Brain microvascular endothelial cell (primary cell): Measurements from ENCODE around the gene SF3B1.
"Not testable (repeated sequence)": the region's sequence is repeated elsewhere in the genome, so short reads cannot be mapped to it uniquely, and the experiment has no call there.

Experiments
- DNase-seq: peaks from one replicate; pipeline ENCODE4 v3.0.0-alpha.2; 2020
- H3K27ac ChIP-seq: fragments of 250-450 bp; sonication (Bioruptor Pico); 2 replicates; pipeline ENCODE4 v1.5.1; 2020; ENCODE audit warnings: mild to moderate bottlenecking, moderate library complexity
- H3K27me3 ChIP-seq: fragments of 250-450 bp; sonication (Bioruptor Pico); replicated peaks from 2 replicates; pipeline ENCODE4 v1.5.1; 2020; ENCODE audit warnings: mild to moderate bottlenecking
- H3K36me3 ChIP-seq: fragments of 250-450 bp; sonication (Bioruptor Pico); replicated peaks from 2 replicates; pipeline ENCODE4 v1.5.1; 2020; ENCODE audit warnings: mild to moderate bottlenecking
- H3K4me3 ChIP-seq: 2 replicates; pipeline ENCODE4 v1.5.1; 2011; ENCODE audit warnings: low read depth, mild to moderate bottlenecking, control low read depth, low read length, moderate library complexity
- in situ Hi-C: cut with HindIII; loops from 2 replicates; pipeline ENCODE4 v1.10.0; 2017; ENCODE audit warnings: low sequenced_read_pairs, low pct_ligation_motif_present
- TF ChIP-seq, protein P1 (sequence below): IDR thresholded peaks from 2 replicates; pipeline ENCODE4 v1.5.1; 2011; ENCODE audit warnings: low read depth, mild to moderate bottlenecking, moderate library complexity, low read length, control low read depth, inconsistent platforms; ENCODE audit errors: missing control alignments

SF3B1 gene

DNA sequence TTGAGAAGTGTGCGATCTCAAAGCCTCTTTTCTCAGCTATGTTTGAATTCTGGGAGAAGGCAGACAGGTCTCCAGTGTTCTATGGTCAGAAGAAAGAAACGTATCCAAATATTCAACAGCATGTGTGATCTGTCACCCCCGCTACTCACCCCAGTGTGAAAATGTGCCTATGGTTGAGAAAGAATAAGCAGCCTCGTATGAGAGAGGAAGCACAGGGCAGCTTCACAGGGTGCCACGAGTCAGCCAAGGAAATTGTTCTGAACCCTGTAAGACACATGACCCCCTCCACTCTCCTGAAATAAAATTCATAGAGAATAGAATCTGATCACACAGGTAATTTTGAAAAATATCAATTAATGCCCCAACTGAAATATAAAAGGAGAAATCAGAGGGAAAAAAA is 8.0 kb upstream of the SF3B1 start:
- Histone ChIP-seq H3K27me3 (no peaks in the 10 kb centered on the region), H3K4me3 (no peak overlapping the region), H3K27ac (no peak overlapping the region), H3K36me3 (no peaks in the 10 kb centered on the region)
- TF ChIP-seq, protein P1, sequence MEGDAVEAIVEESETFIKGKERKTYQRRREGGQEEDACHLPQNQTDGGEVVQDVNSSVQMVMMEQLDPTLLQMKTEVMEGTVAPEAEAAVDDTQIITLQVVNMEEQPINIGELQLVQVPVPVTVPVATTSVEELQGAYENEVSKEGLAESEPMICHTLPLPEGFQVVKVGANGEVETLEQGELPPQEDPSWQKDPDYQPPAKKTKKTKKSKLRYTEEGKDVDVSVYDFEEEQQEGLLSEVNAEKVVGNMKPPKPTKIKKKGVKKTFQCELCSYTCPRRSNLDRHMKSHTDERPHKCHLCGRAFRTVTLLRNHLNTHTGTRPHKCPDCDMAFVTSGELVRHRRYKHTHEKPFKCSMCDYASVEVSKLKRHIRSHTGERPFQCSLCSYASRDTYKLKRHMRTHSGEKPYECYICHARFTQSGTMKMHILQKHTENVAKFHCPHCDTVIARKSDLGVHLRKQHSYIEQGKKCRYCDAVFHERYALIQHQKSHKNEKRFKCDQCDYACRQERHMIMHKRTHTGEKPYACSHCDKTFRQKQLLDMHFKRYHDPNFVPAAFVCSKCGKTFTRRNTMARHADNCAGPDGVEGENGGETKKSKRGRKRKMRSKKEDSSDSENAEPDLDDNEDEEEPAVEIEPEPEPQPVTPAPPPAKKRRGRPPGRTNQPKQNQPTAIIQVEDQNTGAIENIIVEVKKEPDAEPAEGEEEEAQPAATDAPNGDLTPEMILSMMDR, result no peak
- in situ Hi-C loops, result no loop called here
- DNase-seq, result no peak

DNA sequence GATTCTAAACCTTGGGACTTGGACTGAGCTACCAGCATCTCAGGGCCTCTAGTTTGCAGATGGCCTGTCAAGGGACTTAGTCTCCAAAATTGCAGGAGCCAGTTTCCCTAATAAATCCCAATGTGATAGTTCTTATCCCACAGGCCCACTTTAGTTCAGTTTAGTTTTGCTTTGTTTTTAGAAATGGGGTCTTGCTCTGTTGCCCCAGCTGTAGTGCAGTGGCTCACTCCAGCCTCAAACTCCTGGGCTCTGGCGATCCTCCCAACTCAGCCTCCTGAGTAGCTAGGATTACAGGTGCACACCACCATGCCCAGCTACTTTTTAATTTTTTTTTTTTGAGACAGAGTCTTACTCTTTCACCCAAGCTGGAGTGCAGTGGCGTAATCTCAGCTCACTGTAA is 2.6 kb upstream of the SF3B1 start:
- H3K36me3 ChIP-seq, result no peaks in the 10 kb centered on the region
- in situ Hi-C loops, result no loop called here
- no peak overlapping the region for H3K27ac ChIP-seq
- no peak for DNase-seq
- H3K4me3 ChIP-seq, result no peak overlapping the region
- H3K27me3 ChIP-seq, result no peaks in the 10 kb centered on the region
- TF ChIP-seq, protein P1, result no peak

DNA sequence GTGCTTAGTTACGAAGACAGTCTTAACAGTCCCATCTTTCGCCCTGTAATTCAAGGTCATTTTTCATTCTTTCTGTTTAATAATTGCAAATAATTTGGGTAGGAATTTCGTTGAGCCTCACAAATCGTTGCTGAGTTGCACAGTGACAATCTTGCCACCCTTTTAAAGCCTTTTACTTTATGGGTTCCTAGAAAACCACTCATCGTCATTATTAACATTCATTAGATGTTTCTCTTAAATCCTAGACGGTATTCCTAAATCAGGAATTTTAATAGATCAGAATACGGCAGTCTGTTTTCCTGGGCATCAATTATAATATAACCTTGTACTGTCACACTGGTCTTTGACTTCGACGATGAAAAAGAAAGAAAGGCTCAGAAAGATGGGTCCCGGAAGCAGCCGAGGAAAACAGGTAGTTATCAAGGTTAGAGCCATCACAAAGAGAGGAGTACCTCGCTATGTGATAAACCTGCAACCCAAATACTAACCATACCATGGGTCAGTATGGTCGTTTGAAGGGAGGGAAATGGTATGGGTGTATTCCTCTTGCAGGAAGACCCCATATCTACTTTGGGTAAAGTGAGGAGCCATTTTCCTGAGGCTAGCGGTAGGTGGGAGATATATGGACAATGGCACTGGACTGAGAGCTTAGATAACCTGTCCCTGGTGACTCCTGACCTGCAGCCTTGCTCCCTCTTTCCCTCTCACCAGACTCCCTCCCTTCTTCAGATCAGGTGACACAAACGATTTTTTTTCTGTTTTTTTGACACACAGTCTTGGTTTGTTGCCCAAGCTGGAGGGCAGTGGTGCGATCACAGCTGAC is 981 bp upstream of the SF3B1 start:
- DNase-seq, result no peak
- TF ChIP-seq, protein P1, result no peak
- Histone ChIP-seq H3K27ac (peak overlapping the region; percentile 90), H3K4me3 (peak overlapping the region; percentile 100), H3K36me3 (no peaks in the 10 kb centered on the region), H3K27me3 (no peaks in the 10 kb centered on the region)
- in situ Hi-C loops, result no loop called here

DNA sequence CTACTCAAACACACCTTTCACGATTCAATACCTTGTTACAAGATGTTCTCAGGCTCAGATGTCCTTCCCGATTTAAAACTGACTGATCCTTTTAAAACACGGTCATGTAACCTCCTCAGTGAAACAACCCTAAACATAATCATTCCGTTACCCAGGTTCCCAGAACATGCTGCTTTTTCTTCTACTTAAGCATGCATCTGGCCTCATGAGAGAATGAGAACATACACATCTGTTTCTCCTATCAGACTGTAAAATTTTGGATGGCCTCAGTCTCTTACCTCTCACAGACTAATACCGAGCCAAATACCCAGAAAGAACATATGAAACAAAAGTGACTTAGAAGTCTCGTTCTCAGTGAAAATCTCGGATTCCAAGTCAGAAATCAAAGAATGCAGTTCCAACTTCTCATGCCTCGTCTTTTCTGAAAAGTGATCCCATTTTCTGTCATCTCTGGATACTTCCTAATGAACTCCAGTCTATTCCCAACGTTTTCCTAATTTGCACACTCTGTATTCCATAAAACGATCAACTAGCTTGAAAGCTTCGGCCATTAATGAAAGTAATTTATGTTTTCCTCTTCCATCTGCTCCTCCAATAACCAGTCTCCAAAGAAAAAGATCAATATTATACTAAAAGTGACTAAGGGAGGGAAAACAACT is 919 bp downstream of the SF3B1 start:
- H3K4me3 ChIP-seq, result peak overlapping the region; percentile 100
- in situ Hi-C loops, result no loop called here
- TF ChIP-seq, protein P1, result no peak

DNA sequence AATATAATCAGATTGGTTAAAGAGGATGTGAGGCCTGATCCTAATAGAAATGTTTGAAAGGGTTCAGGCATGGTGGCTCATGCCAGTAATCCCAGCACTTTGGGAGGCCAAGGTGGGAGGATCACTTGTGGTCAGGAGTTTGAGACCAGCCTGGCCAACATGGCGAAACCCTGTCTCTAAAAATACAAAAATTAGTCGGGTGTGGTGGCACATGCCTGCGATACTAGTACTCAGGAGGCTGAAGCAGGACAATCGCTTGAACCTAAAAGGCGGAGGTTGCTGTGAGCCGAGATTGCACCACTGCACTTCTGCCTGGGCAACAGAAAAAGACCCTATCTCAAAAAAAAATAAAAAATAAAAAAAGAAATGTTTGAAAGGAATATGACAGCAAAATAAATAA is 2.3 kb downstream of the SF3B1 start:
- H3K27me3 ChIP-seq, H3K27ac ChIP-seq, in situ Hi-C loops, DNase-seq, H3K36me3 ChIP-seq: not testable (repeated sequence)
- H3K4me3 ChIP-seq, result peak overlapping the region; percentile 100

More for the DNA sequence above, 919 bp downstream of the SF3B1 start:
- no peaks in the 10 kb centered on the region for H3K27me3 ChIP-seq
- H3K27ac ChIP-seq, result peak overlapping the region; percentile 90
- H3K36me3 ChIP-seq, result peaks cover 2% of the 10 kb centered on the region
- DNase-seq, result no peak

DNA sequence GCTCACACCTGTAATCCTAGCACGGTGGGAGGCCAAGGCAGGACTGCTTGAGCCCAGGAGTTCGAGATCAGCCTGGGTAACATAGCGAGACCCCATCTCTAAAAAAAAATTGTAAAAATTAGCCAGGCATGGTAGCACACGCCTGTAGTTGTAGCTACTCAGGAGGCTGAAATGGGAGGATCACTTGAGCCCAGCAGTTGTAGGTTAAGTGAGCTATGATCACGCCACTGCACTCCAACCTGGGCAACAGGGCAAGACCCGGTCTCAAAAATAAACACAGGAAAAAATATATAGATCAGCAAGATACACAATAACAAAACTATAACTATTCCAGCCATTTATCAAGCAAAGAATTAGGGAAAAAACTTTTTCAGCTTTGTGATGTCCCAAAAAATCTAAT is 3.0 kb downstream of the SF3B1 start:
- Histone ChIP-seq H3K4me3 (no peak overlapping the region), H3K27ac (no peak overlapping the region), H3K27me3 (no peaks in the 10 kb centered on the region), H3K36me3 (peaks cover 2% of the 10 kb centered on the region)
- in situ Hi-C loops, result no loop called here
- TF ChIP-seq, protein P1, result no peak
- no peak for DNase-seq
